Measurements from ENCODE around the gene STX17.

STX17 gene

DNA sequence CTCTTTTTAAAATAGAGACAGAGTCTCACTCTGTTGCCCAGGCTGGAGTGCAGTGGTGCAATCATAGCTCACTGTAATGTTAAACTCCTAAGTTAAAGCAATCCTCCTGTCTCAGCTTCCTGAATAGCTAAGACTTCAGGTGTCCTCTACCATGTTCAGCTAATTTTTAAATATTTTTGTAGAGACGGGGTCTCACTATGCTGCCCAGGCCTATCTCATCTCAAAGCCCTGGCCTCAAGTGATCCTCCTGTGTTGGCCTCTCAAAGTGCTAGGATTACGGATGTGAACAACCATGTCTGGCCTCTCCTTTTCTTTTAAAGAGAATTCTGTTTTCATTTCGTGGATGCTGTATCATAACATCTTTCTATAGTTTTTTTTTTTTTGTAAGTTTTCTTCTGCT, 11.7 kb downstream of the STX17 start:
- H3K27me3 ChIP-seq (ENCODE audit: insufficient read depth, poor library complexity, severe bottlenecking): no peaks in the 10 kb centered on the region
- TF ChIP-seq SPI1 (IDR thresholded peaks at IDR 0.05; ENCODE audit: borderline replicate concordance, low read depth): no peak
- TF ChIP-seq, protein P1, sequence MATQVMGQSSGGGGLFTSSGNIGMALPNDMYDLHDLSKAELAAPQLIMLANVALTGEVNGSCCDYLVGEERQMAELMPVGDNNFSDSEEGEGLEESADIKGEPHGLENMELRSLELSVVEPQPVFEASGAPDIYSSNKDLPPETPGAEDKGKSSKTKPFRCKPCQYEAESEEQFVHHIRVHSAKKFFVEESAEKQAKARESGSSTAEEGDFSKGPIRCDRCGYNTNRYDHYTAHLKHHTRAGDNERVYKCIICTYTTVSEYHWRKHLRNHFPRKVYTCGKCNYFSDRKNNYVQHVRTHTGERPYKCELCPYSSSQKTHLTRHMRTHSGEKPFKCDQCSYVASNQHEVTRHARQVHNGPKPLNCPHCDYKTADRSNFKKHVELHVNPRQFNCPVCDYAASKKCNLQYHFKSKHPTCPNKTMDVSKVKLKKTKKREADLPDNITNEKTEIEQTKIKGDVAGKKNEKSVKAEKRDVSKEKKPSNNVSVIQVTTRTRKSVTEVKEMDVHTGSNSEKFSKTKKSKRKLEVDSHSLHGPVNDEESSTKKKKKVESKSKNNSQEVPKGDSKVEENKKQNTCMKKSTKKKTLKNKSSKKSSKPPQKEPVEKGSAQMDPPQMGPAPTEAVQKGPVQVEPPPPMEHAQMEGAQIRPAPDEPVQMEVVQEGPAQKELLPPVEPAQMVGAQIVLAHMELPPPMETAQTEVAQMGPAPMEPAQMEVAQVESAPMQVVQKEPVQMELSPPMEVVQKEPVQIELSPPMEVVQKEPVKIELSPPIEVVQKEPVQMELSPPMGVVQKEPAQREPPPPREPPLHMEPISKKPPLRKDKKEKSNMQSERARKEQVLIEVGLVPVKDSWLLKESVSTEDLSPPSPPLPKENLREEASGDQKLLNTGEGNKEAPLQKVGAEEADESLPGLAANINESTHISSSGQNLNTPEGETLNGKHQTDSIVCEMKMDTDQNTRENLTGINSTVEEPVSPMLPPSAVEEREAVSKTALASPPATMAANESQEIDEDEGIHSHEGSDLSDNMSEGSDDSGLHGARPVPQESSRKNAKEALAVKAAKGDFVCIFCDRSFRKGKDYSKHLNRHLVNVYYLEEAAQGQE (IDR thresholded peaks at IDR 0.05; ENCODE audit: insufficient replicate concordance, low read depth): no peak
- TF ChIP-seq POLR2AphosphoS5 (IDR thresholded peaks at IDR 0.05; ENCODE audit: low read depth): no peak
- TF ChIP-seq, protein P2, sequence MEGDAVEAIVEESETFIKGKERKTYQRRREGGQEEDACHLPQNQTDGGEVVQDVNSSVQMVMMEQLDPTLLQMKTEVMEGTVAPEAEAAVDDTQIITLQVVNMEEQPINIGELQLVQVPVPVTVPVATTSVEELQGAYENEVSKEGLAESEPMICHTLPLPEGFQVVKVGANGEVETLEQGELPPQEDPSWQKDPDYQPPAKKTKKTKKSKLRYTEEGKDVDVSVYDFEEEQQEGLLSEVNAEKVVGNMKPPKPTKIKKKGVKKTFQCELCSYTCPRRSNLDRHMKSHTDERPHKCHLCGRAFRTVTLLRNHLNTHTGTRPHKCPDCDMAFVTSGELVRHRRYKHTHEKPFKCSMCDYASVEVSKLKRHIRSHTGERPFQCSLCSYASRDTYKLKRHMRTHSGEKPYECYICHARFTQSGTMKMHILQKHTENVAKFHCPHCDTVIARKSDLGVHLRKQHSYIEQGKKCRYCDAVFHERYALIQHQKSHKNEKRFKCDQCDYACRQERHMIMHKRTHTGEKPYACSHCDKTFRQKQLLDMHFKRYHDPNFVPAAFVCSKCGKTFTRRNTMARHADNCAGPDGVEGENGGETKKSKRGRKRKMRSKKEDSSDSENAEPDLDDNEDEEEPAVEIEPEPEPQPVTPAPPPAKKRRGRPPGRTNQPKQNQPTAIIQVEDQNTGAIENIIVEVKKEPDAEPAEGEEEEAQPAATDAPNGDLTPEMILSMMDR (IDR thresholded peaks at IDR 0.05; ENCODE audit: insufficient read depth, low read length): no peak
- TF ChIP-seq GABPA (IDR thresholded peaks at IDR 0.05; ENCODE audit: low read depth): no peak

DNA sequence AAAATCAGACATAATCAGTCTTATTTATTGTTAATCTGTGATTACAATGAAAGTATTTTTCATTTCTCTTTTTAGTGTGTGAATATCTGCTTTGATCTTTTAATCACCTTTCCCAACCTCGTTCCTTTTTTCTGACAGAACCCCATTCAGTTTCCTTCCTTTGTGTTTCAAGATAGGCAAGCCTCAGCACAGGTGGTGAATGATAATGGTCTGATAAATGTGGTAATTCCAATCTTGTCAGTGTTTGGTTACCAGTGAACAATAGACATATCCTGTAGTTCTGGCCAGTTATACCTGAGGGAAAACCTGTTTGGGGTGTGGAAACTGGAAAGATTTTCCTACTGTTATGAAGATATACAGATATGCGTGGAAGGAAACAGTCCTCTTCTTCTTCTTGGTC, 13.5 kb downstream of the STX17 start:
- DNase-seq (ENCODE audit: low read depth in 1 of 2, low spot score in 1 of 2): no peak
- TF ChIP-seq POLR2AphosphoS5 (IDR thresholded peaks at IDR 0.05; ENCODE audit: low read depth) (no peak), GABPA (IDR thresholded peaks at IDR 0.05; ENCODE audit: low read depth) (no peak), SPI1 (IDR thresholded peaks at IDR 0.05; ENCODE audit: borderline replicate concordance, low read depth) (no peak)
- TF ChIP-seq, protein P2 (IDR thresholded peaks at IDR 0.05; ENCODE audit: insufficient read depth, low read length): no peak
- TF ChIP-seq, protein P1 (IDR thresholded peaks at IDR 0.05; ENCODE audit: insufficient replicate concordance, low read depth): no peak
- Histone ChIP-seq H3K27me3 (ENCODE audit: insufficient read depth, poor library complexity, severe bottlenecking) (no peaks in the 10 kb centered on the region), H3K27ac (replicated peaks) (no peak overlapping the region), H3K4me3 (replicated peaks; ENCODE audit: insufficient read depth, low read length) (no peak overlapping the region)

More for the DNA sequence above, 11.7 kb downstream of the STX17 start:
- Histone ChIP-seq H3K4me3 (replicated peaks; ENCODE audit: insufficient read depth, low read length) (no peak overlapping the region), H3K27ac (replicated peaks) (no peak overlapping the region)
- no peak for DNase-seq (ENCODE audit: low read depth in 1 of 2, low spot score in 1 of 2)

DNA sequence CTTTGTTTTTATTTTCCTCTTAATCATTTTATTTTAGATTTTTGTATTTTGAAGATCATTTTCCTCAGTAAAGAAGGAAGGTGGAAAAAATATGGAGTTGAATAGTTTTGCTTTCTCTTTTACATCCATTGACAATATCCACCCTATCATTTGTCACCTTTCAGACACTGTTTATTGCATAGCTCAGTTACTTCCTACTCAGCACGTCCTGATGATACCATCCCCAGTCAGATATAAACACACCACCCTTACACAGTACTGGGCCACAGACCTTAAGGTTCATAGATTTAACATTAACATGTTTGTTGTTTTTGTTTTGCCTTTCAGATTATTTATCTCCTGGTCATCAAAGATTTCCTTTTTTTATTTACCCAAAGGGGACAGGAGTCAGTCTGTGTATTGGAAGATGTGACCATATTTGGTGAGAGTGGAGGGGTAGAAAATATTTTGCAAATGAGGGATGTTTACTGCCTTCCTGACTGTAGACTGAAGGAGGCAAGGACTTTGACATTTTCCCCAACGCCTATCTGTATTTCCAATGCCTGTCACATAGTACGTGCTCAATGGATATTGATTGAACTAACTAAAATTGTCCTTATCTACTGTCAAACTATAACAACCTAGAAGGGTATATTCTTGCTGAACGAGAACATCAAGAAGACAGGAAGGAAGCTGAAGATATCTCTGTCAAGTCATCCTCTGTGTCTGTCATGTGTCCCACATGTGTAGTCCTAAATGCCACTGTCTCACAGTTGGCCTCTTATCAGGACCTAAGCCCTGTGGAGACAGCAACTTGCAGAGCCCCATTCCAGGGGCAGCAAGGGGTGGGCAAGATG, 15.6 kb downstream of the STX17 start:
- DNase-seq (ENCODE audit: low read depth in 1 of 2, low spot score in 1 of 2): no peak

More for the DNA sequence above, 15.6 kb downstream of the STX17 start:
- Histone ChIP-seq H3K27me3 (ENCODE audit: insufficient read depth, poor library complexity, severe bottlenecking) (no peaks in the 10 kb centered on the region), H3K27ac (replicated peaks) (no peak overlapping the region), H3K4me3 (replicated peaks; ENCODE audit: insufficient read depth, low read length) (no peak overlapping the region)
- TF ChIP-seq POLR2AphosphoS5 (IDR thresholded peaks at IDR 0.05; ENCODE audit: low read depth): no peak
- no peak for TF ChIP-seq SPI1 (IDR thresholded peaks at IDR 0.05; ENCODE audit: borderline replicate concordance, low read depth)
- TF ChIP-seq, protein P2 (IDR thresholded peaks at IDR 0.05; ENCODE audit: insufficient read depth, low read length): no peak
- TF ChIP-seq, protein P1 (IDR thresholded peaks at IDR 0.05; ENCODE audit: insufficient replicate concordance, low read depth): no peak
- no peak for TF ChIP-seq GABPA (IDR thresholded peaks at IDR 0.05; ENCODE audit: low read depth)
